ENCODE measurements around the gene MARCHF6. TPM values are rescaled to one million over a fixed set of nuclear protein-coding genes. Genes with fewer than 3 reads are reported as not detected.

MARCHF6 gene
- total and polyA plus RNA-seq, 9 of the 15 experiments (the other 6 are each of a cell fraction or from before 2014, with no cell fraction given) = 74.1 to 456 (median 116) TPM

- TF ChIP-seq HBP1 (CRISPR knock-in tag; IDR thresholded peaks at IDR 0.05) (0 out of 2 replicates have a peak, but pooled peaks have one; percentile 76), YBX1 (IDR thresholded peaks at IDR 0.05) (no peak), ZNF354B (CRISPR knock-in tag; IDR thresholded peaks at IDR 0.05) (no peak), FOXK1 (CRISPR knock-in tag; IDR thresholded peaks at IDR 0.05; ENCODE audit: borderline replicate concordance) (peak; percentile 94), HMG20B (CRISPR knock-in tag; IDR thresholded peaks at IDR 0.05) (no peak), HDGF (IDR thresholded peaks at IDR 0.05) (no peak), AFF4 (CRISPR knock-in tag; IDR thresholded peaks at IDR 0.05) (peak; percentile 95), HMBOX1 (IDR thresholded peaks at IDR 0.05) (no peak), ILF3 (IDR thresholded peaks at IDR 0.05; ENCODE audit: borderline replicate concordance) (no peak), ZNF695 (CRISPR knock-in tag; IDR thresholded peaks at IDR 0.05) (0 out of 2 replicates have a peak, but pooled peaks have one; percentile 35), SNIP1 (IDR thresholded peaks at IDR 0.05; ENCODE audit: low read depth) (peak; percentile 33; the same call in 1 of the 2 replicates), SMARCA5 (IDR thresholded peaks at IDR 0.05) (peak; percentile 9; the same call in 1 of the 2 replicates), ZNF263 (CRISPR knock-in tag; IDR thresholded peaks at IDR 0.05; ENCODE audit: borderline replicate concordance) (peak; percentile 80; the same call in 1 of the 2 replicates), KLF10 (CRISPR knock-in tag; IDR thresholded peaks at IDR 0.05) (no peak), ZNF444 (CRISPR knock-in tag; IDR thresholded peaks at IDR 0.05) (no peak), AFF1 (IDR thresholded peaks at IDR 0.05; ENCODE audit: low read depth in 1 of 2, partially characterized antibody in 2 of 2) (peak in 1 of 2 experiments; percentile 13)
Observed at GRCh38 chr5:10353241-10354047, at the start of gene MARCHF6 (continued).
